GM19467 (cell line): ENCODE data around the gene BOLA2B.
"Not testable (repeated sequence)": the region's sequence is repeated elsewhere in the genome, so short reads cannot be mapped to it uniquely, and the experiment has no call there.

Experiments
- ATAC-seq: cut with Tn5 transposase; IDR thresholded peaks from one replicate; pipeline ENCODE4 v1.9.1; 2021; ENCODE audit warnings: mild to moderate bottlenecking, moderate library complexity; ENCODE audit not compliant: unreplicated experiment

BOLA2B gene

GRCh38 chr16:30193615-30194014 lies at the start of gene BOLA2B, which contains the start of gene SLX1A:
TSS of gene BOLA2B (minus strand) at chr16:30193666. CDS start at chr16:30193595, 71 bp downstream.
TSS of gene SLX1A (plus strand) at chr16:30193875. CDS start at chr16:30194085, 210 bp downstream.
- ATAC-seq, result peak; percentile 90

- not testable (repeated sequence) for ATAC-seq
Measured at GRCh38 chr16:30217082-30217481, 23.6 kb upstream of the BOLA2B start.

- not testable (repeated sequence) for ATAC-seq
Measured at GRCh38 chr16:30211414-30211813, 17.9 kb upstream of the BOLA2B start.

GRCh38 chr16:30209032-30209431 lies 15.6 kb upstream of the BOLA2B start:
- ATAC-seq, result not testable (repeated sequence)

- ATAC-seq, result not testable (repeated sequence)
Measured at GRCh38 chr16:30207063-30207704, 13.7 kb upstream of the BOLA2B start.

- ATAC-seq, result not testable (repeated sequence)
Measured at GRCh38 chr16:30206252-30206651, 12.8 kb upstream of the BOLA2B start.

GRCh38 chr16:30205541-30206236 lies 12.2 kb upstream of the BOLA2B start:
- not testable (repeated sequence) for ATAC-seq

GRCh38 chr16:30199608-30200343 lies 6.3 kb upstream of the BOLA2B start:
- ATAC-seq, result not testable (repeated sequence)

- ATAC-seq, result not testable (repeated sequence)
Measured at GRCh38 chr16:30199049-30199448, 5.6 kb upstream of the BOLA2B start, which contains the start of gene SULT1A3. TSS of gene SULT1A3 (plus strand) at chr16:30199255. CDS start at chr16:30200729, 1,474 bp downstream.

- ATAC-seq, result not testable (repeated sequence)
Measured at GRCh38 chr16:30197001-30197400, 3.5 kb upstream of the BOLA2B start.

GRCh38 chr16:30194172-30194925 lies 883 bp upstream of the BOLA2B start:
- ATAC-seq, result peak; percentile 41

- peak; percentile 6 for ATAC-seq
Measured at GRCh38 chr16:30193098-30193497, 368 bp downstream of the BOLA2B start.

GRCh38 chr16:30191158-30191557 lies 2.3 kb downstream of the BOLA2B start:
- ATAC-seq, result not testable (repeated sequence)

GRCh38 chr16:30187971-30188561 lies 5.4 kb downstream of the BOLA2B start:
- no peak for ATAC-seq

- ATAC-seq, result no peak
Measured at GRCh38 chr16:30187556-30187865, 6.0 kb downstream of the BOLA2B start.

- ATAC-seq, result no peak
Measured at GRCh38 chr16:30186782-30187555, 6.5 kb downstream of the BOLA2B start.

- no peak for ATAC-seq
Measured at GRCh38 chr16:30186444-30186781, 7.1 kb downstream of the BOLA2B start.

GRCh38 chr16:30185683-30186421 lies 7.6 kb downstream of the BOLA2B start:
- ATAC-seq, result no peak
